ENCODE data around the gene MRPS18C. TPM values are rescaled to one million over a fixed set of nuclear protein-coding genes. Genes with fewer than 3 reads are reported as not detected.
A peak's percentile ranks its signal among the peaks of the same experiment; 100 is the strongest.
"Not testable (repeated sequence)": the region's sequence is repeated elsewhere in the genome, so short reads cannot be mapped to it uniquely, and the experiment has no call there.

The MRPS18C gene
- total and polyA plus RNA-seq, 2 donors, result 43.1 to 58.6 TPM

- H3K36me3 ChIP-seq (ENCODE audit: control insufficient read depth in 2 of 2, insufficient read depth in 2 of 2, low read length in 1 of 2), result no peaks in the 10 kb centered on the region
- H3K27me3 ChIP-seq (ENCODE audit: control insufficient read depth in 2 of 2, insufficient read depth in 1 of 2, low read length in 1 of 2), result no peaks in the 10 kb centered on the region
- H3K4me1 ChIP-seq (ENCODE audit: control insufficient read depth in 2 of 2, insufficient read depth in 2 of 2, low read length in 2 of 2), result peaks cover 8 to 15% of the 10 kb centered on the region in 2 donors
- no peaks in the 10 kb centered on the region for H3K9me3 ChIP-seq (ENCODE audit: control insufficient read depth in 2 of 2, insufficient read depth in 1 of 2, low read length in 1 of 2)
- no peak overlapping the region for H3K27ac ChIP-seq (ENCODE audit: low read depth in 1 of 2, low read length in 1 of 2)
- DNase-seq (ENCODE audit: low read depth in 6 of 9, low spot score in 9 of 9), result no peak
- 98% methylated on average over 3 of the region's 3 CpGs for WGBS
- H3K4me3 ChIP-seq (ENCODE audit: low read length in 2 of 2), result no peak overlapping the region
Measured at GRCh38 chr4:83486457-83487129, 30.7 kb downstream of the MRPS18C start.

- H3K36me3 ChIP-seq (ENCODE audit: control insufficient read depth in 2 of 2, insufficient read depth in 2 of 2, low read length in 1 of 2), result no peaks in the 10 kb centered on the region
- no peaks in the 10 kb centered on the region for H3K9me3 ChIP-seq (ENCODE audit: control insufficient read depth in 2 of 2, insufficient read depth in 1 of 2, low read length in 1 of 2)
- H3K27me3 ChIP-seq (ENCODE audit: control insufficient read depth in 2 of 2, insufficient read depth in 1 of 2, low read length in 1 of 2), result no peaks in the 10 kb centered on the region
- no peak overlapping the region for H3K27ac ChIP-seq (ENCODE audit: low read depth in 1 of 2, low read length in 1 of 2)
- no peak overlapping the region for H3K4me3 ChIP-seq (ENCODE audit: low read length in 2 of 2)
- DNase-seq (ENCODE audit: low read depth in 6 of 9, low spot score in 9 of 9), result no peak
- peaks cover 3 to 8% of the 10 kb centered on the region in 2 donors for H3K4me1 ChIP-seq (ENCODE audit: control insufficient read depth in 2 of 2, insufficient read depth in 2 of 2, low read length in 2 of 2)
- 90% methylated on average over 1 of the region's 1 CpG for WGBS
Measured at GRCh38 chr4:83489711-83490326, 34.0 kb downstream of the MRPS18C start.

DNA sequence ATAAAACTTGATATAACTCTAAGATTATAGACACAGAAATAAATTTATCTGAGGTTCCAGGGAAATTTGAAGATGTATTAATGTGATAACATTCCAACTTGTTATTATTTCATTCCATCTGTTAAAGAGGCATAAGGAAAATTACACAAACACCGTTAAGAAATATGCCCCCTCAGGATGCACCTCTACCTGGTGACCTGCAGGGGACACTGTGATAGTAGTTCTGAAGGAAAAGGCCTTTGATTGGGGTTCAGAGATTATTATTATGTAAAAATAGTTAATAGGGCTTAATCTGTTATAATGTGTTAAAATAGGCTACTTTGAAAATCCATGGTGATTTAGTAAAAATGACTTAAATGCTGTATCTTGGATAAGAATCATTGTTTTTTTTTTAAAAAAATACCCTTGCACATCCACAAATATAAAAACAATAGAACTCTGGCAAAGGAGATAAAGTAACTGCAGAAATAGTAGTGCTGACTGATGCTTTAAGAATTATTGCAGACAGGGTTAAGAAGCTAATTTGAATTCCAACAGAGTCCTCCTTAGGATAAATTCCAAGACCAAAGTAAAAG is 35.1 kb downstream of the MRPS18C start:
- no peaks in the 10 kb centered on the region for H3K27me3 ChIP-seq (ENCODE audit: control insufficient read depth in 2 of 2, insufficient read depth in 1 of 2, low read length in 1 of 2)
- 14% methylated on average over 1 of the region's 1 CpG for WGBS
- no peak overlapping the region for H3K4me3 ChIP-seq (ENCODE audit: low read length in 2 of 2)
- H3K27ac ChIP-seq (ENCODE audit: low read depth in 1 of 2, low read length in 1 of 2), result no peak overlapping the region
- H3K36me3 ChIP-seq (ENCODE audit: control insufficient read depth in 2 of 2, insufficient read depth in 2 of 2, low read length in 1 of 2), result no peaks in the 10 kb centered on the region
- H3K9me3 ChIP-seq (ENCODE audit: control insufficient read depth in 2 of 2, insufficient read depth in 1 of 2, low read length in 1 of 2), result no peaks in the 10 kb centered on the region
- H3K4me1 ChIP-seq (ENCODE audit: control insufficient read depth in 2 of 2, insufficient read depth in 2 of 2, low read length in 2 of 2), result no peaks in the 10 kb centered on the region
- peak in 1 of 9 donors; percentile 37 for DNase-seq (ENCODE audit: low read depth in 6 of 9, low spot score in 9 of 9)

- not testable (repeated sequence) for H3K9me3 ChIP-seq (ENCODE audit: control insufficient read depth in 2 of 2, insufficient read depth in 1 of 2, low read length in 1 of 2); H3K4me3 ChIP-seq (ENCODE audit: low read length in 2 of 2); H3K36me3 ChIP-seq (ENCODE audit: control insufficient read depth in 2 of 2, insufficient read depth in 2 of 2, low read length in 1 of 2); DNase-seq (ENCODE audit: low read depth in 6 of 9, low spot score in 9 of 9); H3K27ac ChIP-seq (ENCODE audit: low read depth in 1 of 2, low read length in 1 of 2); H3K4me1 ChIP-seq (ENCODE audit: control insufficient read depth in 2 of 2, insufficient read depth in 2 of 2, low read length in 2 of 2); H3K27me3 ChIP-seq (ENCODE audit: control insufficient read depth in 2 of 2, insufficient read depth in 1 of 2, low read length in 1 of 2)
- 98% methylated on average over 8 of the region's 8 CpGs for WGBS
Measured at GRCh38 chr4:83496085-83496917, 40.4 kb downstream of the MRPS18C start.

- Histone ChIP-seq H3K9me3 (ENCODE audit: control insufficient read depth in 2 of 2, insufficient read depth in 1 of 2, low read length in 1 of 2) (no peaks in the 10 kb centered on the region), H3K36me3 (ENCODE audit: control insufficient read depth in 2 of 2, insufficient read depth in 2 of 2, low read length in 1 of 2) (no peaks in the 10 kb centered on the region), H3K4me1 (ENCODE audit: control insufficient read depth in 2 of 2, insufficient read depth in 2 of 2, low read length in 2 of 2) (no peaks in the 10 kb centered on the region), H3K27ac (ENCODE audit: low read depth in 1 of 2, low read length in 1 of 2) (no peak overlapping the region), H3K4me3 (ENCODE audit: low read length in 2 of 2) (no peak overlapping the region), H3K27me3 (ENCODE audit: control insufficient read depth in 2 of 2, insufficient read depth in 1 of 2, low read length in 1 of 2) (no peaks in the 10 kb centered on the region)
- no peak for DNase-seq (ENCODE audit: low read depth in 6 of 9, low spot score in 9 of 9)
- 100% methylated on average over 1 of the region's 1 CpG for WGBS
Measured at GRCh38 chr4:83498187-83498586, 42.3 kb downstream of the MRPS18C start.

DNA sequence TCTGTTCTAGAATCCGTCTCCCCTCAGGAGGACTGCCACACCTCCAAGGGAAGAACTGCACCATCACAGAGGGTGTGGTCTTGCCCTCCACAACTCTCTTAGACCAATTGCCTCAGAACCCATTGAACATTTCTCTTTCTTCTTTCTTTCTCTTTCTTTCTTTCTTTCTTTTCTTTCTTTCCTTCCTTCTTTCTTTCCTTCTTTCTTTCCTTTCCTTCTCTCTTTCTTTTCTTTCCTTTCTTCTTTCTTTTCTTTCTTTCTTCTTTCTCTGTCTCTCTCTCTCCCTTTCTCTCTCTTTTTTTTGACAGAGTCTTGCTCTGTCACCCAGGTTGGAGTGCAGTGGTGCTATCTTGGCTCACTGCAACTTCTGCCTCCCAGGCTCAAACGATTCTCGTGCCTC is 45.8 kb downstream of the MRPS18C start:
- H3K4me1 ChIP-seq (ENCODE audit: control insufficient read depth in 2 of 2, insufficient read depth in 2 of 2, low read length in 2 of 2); DNase-seq (ENCODE audit: low read depth in 6 of 9, low spot score in 9 of 9); H3K36me3 ChIP-seq (ENCODE audit: control insufficient read depth in 2 of 2, insufficient read depth in 2 of 2, low read length in 1 of 2); H3K9me3 ChIP-seq (ENCODE audit: control insufficient read depth in 2 of 2, insufficient read depth in 1 of 2, low read length in 1 of 2); H3K4me3 ChIP-seq (ENCODE audit: low read length in 2 of 2); H3K27ac ChIP-seq (ENCODE audit: low read depth in 1 of 2, low read length in 1 of 2); H3K27me3 ChIP-seq (ENCODE audit: control insufficient read depth in 2 of 2, insufficient read depth in 1 of 2, low read length in 1 of 2): not testable (repeated sequence)
- 96% methylated on average over 3 of the region's 3 CpGs for WGBS

GRCh38 chr4:83503974-83504373 is 48.1 kb downstream of the MRPS18C start:
- H3K27ac ChIP-seq (ENCODE audit: low read depth in 1 of 2, low read length in 1 of 2), result no peak overlapping the region
- H3K4me3 ChIP-seq (ENCODE audit: low read length in 2 of 2), result no peak overlapping the region
- DNase-seq (ENCODE audit: low read depth in 6 of 9, low spot score in 9 of 9), result peak in 1 of 9 donors; percentile 22
- H3K36me3 ChIP-seq (ENCODE audit: control insufficient read depth in 2 of 2, insufficient read depth in 2 of 2, low read length in 1 of 2), result no peaks in the 10 kb centered on the region
- H3K27me3 ChIP-seq (ENCODE audit: control insufficient read depth in 2 of 2, insufficient read depth in 1 of 2, low read length in 1 of 2), result no peaks in the 10 kb centered on the region
- H3K4me1 ChIP-seq (ENCODE audit: control insufficient read depth in 2 of 2, insufficient read depth in 2 of 2, low read length in 2 of 2), result peaks cover 0 to 3% of the 10 kb centered on the region in 2 donors
- H3K9me3 ChIP-seq (ENCODE audit: control insufficient read depth in 2 of 2, insufficient read depth in 1 of 2, low read length in 1 of 2), result no peaks in the 10 kb centered on the region

- H3K4me3 ChIP-seq (ENCODE audit: low read length in 2 of 2), result no peak overlapping the region
- peaks cover 0 to 3% of the 10 kb centered on the region in 2 donors for H3K4me1 ChIP-seq (ENCODE audit: control insufficient read depth in 2 of 2, insufficient read depth in 2 of 2, low read length in 2 of 2)
- DNase-seq (ENCODE audit: low read depth in 6 of 9, low spot score in 9 of 9), result no peak
- no peaks in the 10 kb centered on the region for H3K27me3 ChIP-seq (ENCODE audit: control insufficient read depth in 2 of 2, insufficient read depth in 1 of 2, low read length in 1 of 2)
- H3K36me3 ChIP-seq (ENCODE audit: control insufficient read depth in 2 of 2, insufficient read depth in 2 of 2, low read length in 1 of 2), result no peaks in the 10 kb centered on the region
- 92% methylated on average over 4 of the region's 4 CpGs for WGBS
- no peaks in the 10 kb centered on the region for H3K9me3 ChIP-seq (ENCODE audit: control insufficient read depth in 2 of 2, insufficient read depth in 1 of 2, low read length in 1 of 2)
- H3K27ac ChIP-seq (ENCODE audit: low read depth in 1 of 2, low read length in 1 of 2), result no peak overlapping the region
Measured at GRCh38 chr4:83504503-83504902, 48.6 kb downstream of the MRPS18C start.

GRCh38 chr4:83504996-83505395 is 49.1 kb downstream of the MRPS18C start:
- DNase-seq (ENCODE audit: low read depth in 6 of 9, low spot score in 9 of 9), result no peak
- Histone ChIP-seq H3K27ac (ENCODE audit: low read depth in 1 of 2, low read length in 1 of 2) (no peak overlapping the region), H3K4me1 (ENCODE audit: control insufficient read depth in 2 of 2, insufficient read depth in 2 of 2, low read length in 2 of 2) (peaks cover 0 to 3% of the 10 kb centered on the region in 2 donors), H3K9me3 (ENCODE audit: control insufficient read depth in 2 of 2, insufficient read depth in 1 of 2, low read length in 1 of 2) (no peaks in the 10 kb centered on the region), H3K27me3 (ENCODE audit: control insufficient read depth in 2 of 2, insufficient read depth in 1 of 2, low read length in 1 of 2) (no peaks in the 10 kb centered on the region), H3K4me3 (ENCODE audit: low read length in 2 of 2) (no peak overlapping the region), H3K36me3 (ENCODE audit: control insufficient read depth in 2 of 2, insufficient read depth in 2 of 2, low read length in 1 of 2) (no peaks in the 10 kb centered on the region)
- 97% methylated on average over 10 of the region's 10 CpGs for WGBS

Data from thymus (tissue), 11 donors.